Activated naive CD8-positive, alpha-beta T cell treated with anti-CD3 and anti-CD28 coated beads, Interleukin-2, amount 10 ng/mL, durations not matched to agents 7 days and 5 days (primary cell): ENCODE data around the gene MB. TPM values are rescaled to one million over a fixed set of nuclear protein-coding genes. Genes with fewer than 3 reads are reported as not detected.
A peak's percentile ranks its signal among the peaks of the same experiment; 100 is the strongest.
"Not testable (repeated sequence)": the region's sequence is repeated elsewhere in the genome, so short reads cannot be mapped to it uniquely, and the experiment has no call there.

Experiments used
- ATAC-seq: fragments of 150-1000 bp; cut with Tn5 transposase; one replicate; pipeline ENCODE4 v1.10.0; 2021; ENCODE audit warnings: low read depth, moderate library complexity
- POLR2A ChIA-PET: fragments of 350-600 bp; sonication (Branson Sonifier 250); formaldehyde crosslinking; loops from one replicate; lab custom pipeline; 2021; ENCODE audit warnings: antibody characterized with exemption; lab: Charles Lee
- DNase-seq: peaks from one replicate; pipeline ENCODE4 v3.0.0; 2021
- H3K27ac Mint-ChIP-seq: one replicate; pipeline ENCODE4 v1.8.0; 2022; ENCODE audit warnings: mild to moderate bottlenecking, mixed read lengths
- H3K27me3 Mint-ChIP-seq: one replicate; pipeline ENCODE4 v1.8.0; 2022; ENCODE audit warnings: mild to moderate bottlenecking, moderate library complexity, mixed read lengths
- H3K36me3 Mint-ChIP-seq: one replicate; pipeline ENCODE4 v1.8.0; 2021; ENCODE audit warnings: mild to moderate bottlenecking, mixed read lengths
- H3K4me1 Mint-ChIP-seq: one replicate; pipeline ENCODE4 v1.8.0; 2021; ENCODE audit warnings: mixed read lengths
- H3K4me3 Mint-ChIP-seq: one replicate; pipeline ENCODE4 v1.8.0; 2022; ENCODE audit warnings: mild to moderate bottlenecking, moderate library complexity, mixed read lengths
- H3K9me3 Mint-ChIP-seq: one replicate; pipeline ENCODE4 v1.8.0; 2021; ENCODE audit warnings: mixed read lengths
- total RNA-seq, 2 experiments: library from RNA; stranded (reverse); gene quantifications; one replicate each; pipeline ENCODE4 v1.2.3, GENCODE V29; 2021

The MB gene
- total RNA-seq, 2 experiments from 2014 or later = not detected

DNA sequence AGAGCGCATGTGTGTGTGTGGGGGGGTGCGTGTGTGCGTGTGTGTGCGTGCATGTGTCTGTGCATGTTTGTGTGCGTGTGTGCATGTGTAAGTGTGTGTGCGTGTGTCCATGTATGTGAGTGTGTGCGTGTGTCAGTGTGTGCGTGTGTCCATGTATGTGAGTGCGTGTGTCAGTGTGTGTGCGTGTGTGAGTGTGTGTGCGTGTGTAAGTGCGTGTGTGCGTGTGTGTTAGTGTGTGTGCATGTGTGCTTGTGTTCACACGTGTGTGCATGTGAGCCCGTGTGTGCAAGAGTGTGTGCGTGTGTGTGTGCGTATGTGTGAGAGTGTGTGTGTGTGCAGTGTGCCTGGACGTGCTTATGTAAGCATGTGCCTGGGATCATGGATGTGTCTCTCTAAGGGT lies 16.4 kb upstream of the MB start:
- Mint-ChIP-seq H3K4me3 (no peak overlapping the region), H3K36me3 (no peaks in the 10 kb centered on the region), H3K27me3 (no peaks in the 10 kb centered on the region), H3K4me1 (peaks cover 18% of the 10 kb centered on the region), H3K27ac (peak overlapping the region; percentile 53), H3K9me3 (peaks cover 3% of the 10 kb centered on the region)
- POLR2A ChIA-PET = no interaction called here
- ATAC-seq = no peak
- DNase-seq = no peak

DNA sequence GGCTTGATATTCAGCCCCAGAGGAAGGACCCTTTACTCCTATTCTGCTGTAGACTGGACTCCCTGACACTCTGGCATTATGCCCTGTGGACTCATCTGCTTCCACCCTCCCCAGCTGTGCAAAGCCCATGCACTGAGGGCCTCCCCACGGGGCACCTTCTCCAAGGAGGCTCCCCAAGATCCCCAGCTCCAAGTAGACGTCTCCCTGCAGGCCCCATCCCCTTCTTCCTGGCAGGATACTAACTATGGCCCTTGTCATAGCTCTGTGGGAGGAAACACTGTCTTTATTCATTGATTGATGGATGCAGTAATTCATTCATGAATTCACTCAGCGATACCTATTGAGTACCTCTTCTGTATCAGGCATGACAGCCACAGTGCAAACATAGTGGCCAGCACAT lies 15.8 kb upstream of the MB start:
- peaks cover 18% of the 10 kb centered on the region for H3K4me1 Mint-ChIP-seq
- peaks cover 3% of the 10 kb centered on the region for H3K9me3 Mint-ChIP-seq
- no peak overlapping the region for H3K4me3 Mint-ChIP-seq
- H3K36me3 Mint-ChIP-seq = no peaks in the 10 kb centered on the region
- H3K27me3 Mint-ChIP-seq = no peaks in the 10 kb centered on the region
- ATAC-seq (no peak), DNase-seq (peak; percentile 22)
- POLR2A ChIA-PET = no interaction called here
- no peak overlapping the region for H3K27ac Mint-ChIP-seq

DNA sequence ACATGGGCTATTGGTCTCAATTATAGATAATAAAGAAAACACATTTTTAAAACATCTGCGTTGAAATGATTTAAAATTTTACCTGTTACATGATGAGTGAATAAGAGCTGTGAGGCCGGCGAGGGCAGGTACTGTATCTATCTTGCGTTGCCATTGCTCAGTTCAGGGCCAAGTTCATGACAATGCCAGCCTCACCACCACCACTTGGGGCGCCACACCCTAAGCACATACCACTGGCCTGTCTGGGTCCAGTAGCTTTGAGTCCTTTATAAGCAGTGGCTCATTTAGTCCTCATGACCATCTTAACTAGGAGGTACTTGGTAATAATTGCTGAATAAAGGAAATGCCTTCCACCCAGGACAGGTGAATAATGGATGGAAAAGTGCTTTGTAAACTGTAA lies 14.5 kb upstream of the MB start:
- Mint-ChIP-seq H3K4me1 (peaks cover 23% of the 10 kb centered on the region), H3K27ac (no peak overlapping the region)
- POLR2A ChIA-PET = no interaction called here

DNA sequence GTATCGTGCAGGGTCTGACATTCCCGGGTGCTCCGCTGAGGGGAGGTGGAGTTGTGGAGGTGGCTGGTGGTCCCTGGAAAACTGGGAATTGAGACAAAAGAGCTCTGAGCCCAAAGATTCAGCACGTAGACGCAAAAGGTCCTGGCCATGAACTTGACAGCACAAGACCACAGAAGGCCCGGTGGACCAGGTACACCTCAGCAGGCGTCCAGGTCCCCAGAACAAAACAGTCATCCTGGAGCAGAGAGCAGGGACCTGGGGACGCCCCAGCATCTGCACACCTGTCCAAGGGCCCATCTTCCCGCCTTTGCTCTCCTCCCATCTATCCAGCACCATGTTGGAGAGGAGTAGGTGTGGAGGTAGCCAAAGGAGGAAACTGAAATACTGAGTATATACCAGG lies 13.8 kb upstream of the MB start:
- POLR2A ChIA-PET = interaction anchor here (1.9 kb wide), 1 partner anchor 17 kb away, joined by 7 read pairs; the partner anchor contains the start of gene APOL6
- DNase-seq (peak; percentile 20), ATAC-seq (no peak)
- H3K27me3 Mint-ChIP-seq = no peaks in the 10 kb centered on the region
- no peak overlapping the region for H3K27ac Mint-ChIP-seq
- no peaks in the 10 kb centered on the region for H3K36me3 Mint-ChIP-seq
- peaks cover 3% of the 10 kb centered on the region for H3K9me3 Mint-ChIP-seq
- no peak overlapping the region for H3K4me3 Mint-ChIP-seq
- peaks cover 23% of the 10 kb centered on the region for H3K4me1 Mint-ChIP-seq

More for the DNA sequence above, 14.5 kb upstream of the MB start:
- peaks cover 3% of the 10 kb centered on the region for H3K9me3 Mint-ChIP-seq
- no peak for ATAC-seq
- H3K36me3 Mint-ChIP-seq = no peaks in the 10 kb centered on the region
- DNase-seq = peak; percentile 41
- H3K27me3 Mint-ChIP-seq = no peaks in the 10 kb centered on the region
- H3K4me3 Mint-ChIP-seq = no peak overlapping the region

DNA sequence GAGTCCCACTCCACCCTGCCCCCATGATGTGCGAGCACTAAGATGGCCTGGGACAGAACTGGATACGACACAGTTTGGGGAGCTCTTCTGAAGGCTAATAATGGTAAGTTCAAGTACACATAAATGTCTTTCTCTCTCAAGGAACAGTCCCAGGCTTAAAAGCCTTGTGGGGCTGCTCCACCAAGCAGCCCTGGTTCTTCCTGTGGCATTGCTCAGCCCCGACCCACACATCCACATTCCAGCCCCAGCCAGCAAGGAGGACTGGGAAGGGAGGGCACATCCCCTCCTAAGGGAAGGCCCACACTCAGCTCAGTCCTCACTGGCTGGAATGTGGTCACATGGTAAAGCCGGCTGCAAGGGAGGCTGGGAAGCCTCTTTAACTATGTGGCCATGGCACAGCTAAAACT lies 13.3 kb upstream of the MB start:
- Mint-ChIP-seq H3K4me3 (no peak overlapping the region), H3K9me3 (peaks cover 3% of the 10 kb centered on the region), H3K27me3 (no peaks in the 10 kb centered on the region), H3K36me3 (no peaks in the 10 kb centered on the region), H3K27ac (no peak overlapping the region), H3K4me1 (peaks cover 23% of the 10 kb centered on the region)
- no peak for DNase-seq
- no peak for ATAC-seq
- POLR2A ChIA-PET = interaction anchor here (1.9 kb wide), 1 partner anchor 17 kb away, joined by 7 read pairs; the partner anchor contains the start of gene APOL6

DNA sequence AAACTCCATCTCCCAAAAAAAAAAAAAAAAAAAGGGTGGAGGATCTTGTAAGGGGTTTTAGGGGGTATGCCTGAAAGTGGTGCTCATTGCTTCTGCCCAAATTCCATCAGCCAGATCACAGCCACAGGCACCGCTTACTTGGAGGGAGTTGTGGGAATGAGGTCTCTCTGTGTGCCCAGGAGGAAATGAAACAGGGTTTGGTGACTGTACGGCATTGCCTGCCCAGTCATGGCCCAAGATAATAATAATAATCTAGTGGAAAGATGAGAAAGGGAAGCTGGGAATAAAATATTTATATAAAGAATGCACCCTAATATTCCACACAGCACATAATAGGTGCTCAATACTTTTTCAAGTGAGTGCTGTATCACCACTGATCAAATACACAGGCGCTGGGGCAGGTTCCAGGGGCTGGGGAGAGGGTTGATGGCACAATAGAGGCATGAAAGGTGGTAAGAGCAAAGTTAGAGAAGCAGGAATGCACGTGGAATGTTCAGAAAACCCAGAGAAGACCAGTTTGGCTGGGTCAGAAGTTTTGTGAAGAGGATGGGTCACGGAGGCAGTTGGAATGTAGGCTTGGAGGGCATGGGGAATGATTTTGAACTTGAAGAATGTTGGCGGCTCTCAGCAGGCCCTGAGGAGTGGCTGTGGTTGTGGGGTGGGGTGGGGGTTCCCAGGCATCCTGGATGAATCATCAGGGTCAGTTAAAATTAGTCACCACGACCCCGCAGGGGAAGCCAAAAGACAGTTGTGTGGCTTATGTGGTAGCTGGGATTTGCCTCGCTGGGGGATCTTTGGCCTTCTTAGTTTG lies 12.5 kb upstream of the MB start:
- Mint-ChIP-seq H3K9me3 (peaks cover 3% of the 10 kb centered on the region), H3K4me1 (peaks cover 23% of the 10 kb centered on the region), H3K4me3 (no peak overlapping the region), H3K27ac (peak overlapping the region; percentile 42), H3K27me3 (peaks cover 5% of the 10 kb centered on the region), H3K36me3 (no peaks in the 10 kb centered on the region)
- ATAC-seq (peak; percentile 37), DNase-seq (peak; percentile 50)
- POLR2A ChIA-PET = interaction anchor here (1.9 kb wide), 1 partner anchor 18 kb away, joined by 7 read pairs; the partner anchor contains the start of gene APOL6

DNA sequence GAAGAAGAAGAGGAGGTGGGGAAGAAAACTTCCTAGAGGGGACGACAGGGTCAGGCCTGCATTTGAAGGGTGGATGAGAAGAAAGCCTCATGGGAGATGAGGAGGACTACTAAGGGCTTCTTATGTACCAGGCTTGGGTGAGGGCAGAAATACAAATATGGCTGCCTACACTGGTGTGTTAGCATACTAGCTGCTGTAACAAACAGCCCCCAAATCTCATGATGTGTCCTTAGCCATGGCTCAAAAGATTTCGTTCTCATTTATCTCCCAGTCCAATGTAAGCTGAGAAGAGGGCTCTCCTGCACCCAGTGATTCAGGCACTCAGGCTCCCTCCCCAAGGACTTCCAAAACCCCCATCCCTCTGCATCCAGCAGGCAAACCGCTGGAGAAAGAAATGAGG lies 11.6 kb upstream of the MB start:
- POLR2A ChIA-PET = interaction anchor here (2.0 kb wide), 1 partner anchor 20 kb away, joined by 14 read pairs; the partner anchor contains the start of gene APOL6
- Mint-ChIP-seq H3K4me1 (peaks cover 18% of the 10 kb centered on the region), H3K4me3 (no peak overlapping the region), H3K27ac (no peak overlapping the region), H3K36me3 (no peaks in the 10 kb centered on the region), H3K9me3 (peaks cover 3% of the 10 kb centered on the region), H3K27me3 (peaks cover 8% of the 10 kb centered on the region)
- DNase-seq (no peak), ATAC-seq (no peak)

DNA sequence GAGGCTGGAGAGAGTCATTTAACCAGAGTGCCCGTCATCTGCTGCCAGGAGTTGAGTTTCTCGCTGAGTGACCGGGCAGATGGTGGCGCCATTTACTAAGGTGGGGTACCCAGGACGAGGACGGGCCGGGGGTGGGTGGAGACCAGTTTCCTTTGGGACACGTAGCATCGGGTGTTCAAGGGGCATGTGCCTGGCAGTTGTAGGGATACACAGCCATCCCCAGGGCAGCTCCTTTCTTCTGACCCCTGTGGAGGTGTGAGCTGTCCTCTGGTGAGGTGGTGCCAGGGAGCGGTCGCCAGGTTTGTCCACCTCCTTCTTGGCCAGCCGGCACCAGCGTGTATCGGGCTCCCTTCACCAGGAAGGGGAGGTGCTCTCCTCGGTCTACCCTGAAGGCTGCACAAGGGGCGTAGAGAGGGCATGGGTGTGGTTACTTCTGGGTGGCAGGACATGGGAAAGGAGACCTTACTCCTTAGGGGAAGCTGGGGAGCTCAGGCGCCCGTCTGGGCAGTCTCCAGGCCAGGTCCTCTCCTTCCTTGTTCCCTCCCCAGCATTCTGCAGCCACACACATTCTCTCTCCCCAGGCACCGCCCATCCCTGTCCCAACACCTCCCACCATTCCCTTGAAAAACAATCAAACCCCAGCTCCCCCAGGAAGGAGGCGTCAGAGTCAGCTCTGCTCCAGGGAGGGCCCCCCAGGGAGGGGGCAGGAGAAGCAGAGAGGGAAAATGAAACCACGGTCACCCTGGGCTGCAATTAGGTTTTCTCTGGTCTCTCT lies 10.3 kb upstream of the MB start:
- H3K9me3 Mint-ChIP-seq = no peaks in the 10 kb centered on the region
- DNase-seq = peak; percentile 65
- peak overlapping the region; percentile 84 for H3K4me3 Mint-ChIP-seq
- no peaks in the 10 kb centered on the region for H3K36me3 Mint-ChIP-seq
- peak; percentile 51 for ATAC-seq
- peaks cover 8% of the 10 kb centered on the region for H3K27me3 Mint-ChIP-seq
- POLR2A ChIA-PET = interaction anchor here (1.0 to 2.0 kb wide), 2 partner anchors 21 to 284 kb away, joined by 3 to 14 read pairs; partner anchors contain the start of gene APOL6
- peak overlapping the region; percentile 46 for H3K27ac Mint-ChIP-seq
- H3K4me1 Mint-ChIP-seq = peaks cover 16% of the 10 kb centered on the region

DNA sequence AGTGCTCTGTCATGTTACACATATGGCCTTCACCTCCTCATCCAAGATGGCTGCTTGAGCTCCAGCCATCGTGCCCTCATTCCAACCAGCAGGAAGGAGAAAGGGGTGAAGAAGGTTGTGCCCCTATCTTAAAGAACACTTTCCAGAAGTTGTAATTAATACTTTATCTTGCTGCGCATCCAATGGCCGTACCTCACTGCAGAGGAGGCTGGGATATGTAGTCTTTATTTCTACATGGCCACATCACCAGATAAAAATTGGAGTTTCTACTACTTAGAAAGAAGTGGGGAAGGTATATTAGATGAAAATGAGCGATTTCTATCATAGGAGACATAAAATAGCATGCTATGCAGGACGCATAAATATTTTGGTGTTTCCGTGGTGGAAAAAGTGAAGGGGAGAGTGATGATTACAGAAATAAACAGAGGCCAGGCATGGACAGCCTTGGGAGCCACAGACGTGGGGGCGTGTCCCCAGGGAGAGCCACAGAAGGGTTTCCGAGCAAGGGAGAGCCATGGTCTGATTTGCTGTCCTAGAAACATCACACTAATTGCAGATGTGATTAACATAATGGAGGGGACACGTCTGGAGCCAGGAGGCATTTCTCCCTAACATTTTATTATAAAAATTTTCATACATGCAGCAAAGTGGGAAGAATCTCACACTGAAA lies 8.8 kb upstream of the MB start:
- Mint-ChIP-seq H3K27ac (no peak overlapping the region), H3K4me3 (no peak overlapping the region), H3K27me3 (peaks cover 8% of the 10 kb centered on the region), H3K36me3 (no peaks in the 10 kb centered on the region), H3K9me3 (no peaks in the 10 kb centered on the region), H3K4me1 (peaks cover 16% of the 10 kb centered on the region)
- no peak for ATAC-seq
- no peak for DNase-seq
- POLR2A ChIA-PET = interaction anchor here (0.7 kb wide), 1 partner anchor 15 kb away, joined by 3 read pairs; no protein-coding TSS in a partner anchor

DNA sequence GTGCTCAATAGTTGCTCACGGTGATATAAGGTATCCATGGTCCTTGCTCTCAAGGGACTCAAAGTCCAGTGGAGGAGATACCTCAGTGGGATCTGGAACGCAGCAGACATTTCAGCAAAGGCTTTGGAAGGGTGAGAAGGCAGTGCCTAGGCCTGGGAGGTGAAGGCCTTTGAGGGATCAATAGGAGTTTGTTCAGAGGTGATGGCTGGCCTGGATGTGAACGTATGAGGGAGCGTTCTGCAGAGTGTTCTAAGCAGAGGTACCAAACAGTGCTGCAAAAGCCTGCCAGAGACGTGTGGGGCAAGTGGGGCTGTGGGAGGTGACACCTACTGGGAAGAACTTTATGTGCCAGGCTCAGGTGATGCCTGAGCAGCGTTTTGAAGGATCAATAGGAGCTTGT lies 7.4 kb upstream of the MB start:
- POLR2A ChIA-PET = no interaction called here
- Mint-ChIP-seq H3K36me3 (no peaks in the 10 kb centered on the region), H3K4me3 (no peak overlapping the region), H3K9me3 (no peaks in the 10 kb centered on the region), H3K4me1 (peaks cover 12% of the 10 kb centered on the region), H3K27me3 (peaks cover 9% of the 10 kb centered on the region), H3K27ac (no peak overlapping the region)
- DNase-seq (no peak), ATAC-seq (no peak)

DNA sequence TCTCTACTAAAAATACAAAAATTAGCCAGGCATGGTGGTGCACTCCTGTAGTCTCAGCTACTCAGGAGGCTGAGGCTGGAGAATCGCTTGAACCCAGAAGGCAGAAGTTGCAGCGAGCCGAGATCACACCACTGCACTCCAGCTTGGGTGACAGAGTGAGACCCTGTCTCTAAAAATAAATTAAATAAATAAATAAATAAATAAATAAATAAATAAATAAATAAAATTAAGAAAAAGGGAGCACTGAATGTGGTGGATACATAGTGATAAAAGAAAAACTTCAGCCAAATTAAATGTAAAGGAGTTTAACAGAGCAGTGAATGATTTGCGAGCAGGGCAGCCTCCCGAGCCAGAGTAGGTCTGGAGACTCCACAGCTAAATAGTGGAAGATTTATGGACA lies 6.8 kb upstream of the MB start:
- ATAC-seq = not testable (repeated sequence)

DNA sequence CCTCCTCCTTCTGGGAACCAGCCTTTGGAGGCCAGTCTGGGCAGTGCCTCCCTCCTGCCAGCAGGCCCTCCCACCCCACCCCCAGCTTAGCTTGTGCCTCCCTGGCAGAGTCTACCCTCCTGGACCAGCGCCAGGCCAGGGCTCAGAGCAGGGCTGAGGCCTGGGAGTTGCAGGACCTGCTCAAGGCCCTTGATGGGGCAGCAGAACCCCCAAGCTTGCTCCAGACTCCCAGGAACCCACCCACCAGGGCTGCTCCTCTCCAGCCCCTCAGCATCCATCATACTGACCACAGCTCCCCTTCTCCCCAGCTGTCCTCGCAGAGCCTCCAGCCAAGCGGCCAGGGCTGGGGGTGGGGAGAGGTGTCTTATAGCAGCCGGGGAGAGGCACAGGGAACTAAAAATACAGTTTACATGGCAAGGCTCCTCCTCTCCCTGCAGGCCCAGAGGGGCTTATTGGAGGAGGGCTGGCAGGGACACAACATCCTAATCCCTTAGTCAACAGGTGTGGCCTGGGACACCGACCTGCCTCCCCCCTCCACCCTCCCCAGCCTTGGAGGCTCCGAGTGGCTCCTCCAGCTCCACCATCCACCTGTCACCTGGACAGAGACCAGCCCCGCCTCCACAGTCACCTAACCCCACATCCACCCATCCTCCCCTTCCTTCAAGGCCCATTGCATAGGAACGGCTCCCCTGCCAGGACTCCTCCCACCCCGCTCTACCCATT lies 5.2 kb upstream of the MB start:
- DNase-seq (no peak), ATAC-seq (no peak)
- Mint-ChIP-seq H3K36me3 (no peaks in the 10 kb centered on the region), H3K27ac (no peak overlapping the region), H3K4me3 (no peak overlapping the region), H3K27me3 (peaks cover 9% of the 10 kb centered on the region), H3K4me1 (peaks cover 5% of the 10 kb centered on the region), H3K9me3 (no peaks in the 10 kb centered on the region)
- POLR2A ChIA-PET = no interaction called here

More for the DNA sequence above, 6.8 kb upstream of the MB start:
- H3K27ac Mint-ChIP-seq, POLR2A ChIA-PET, H3K9me3 Mint-ChIP-seq, H3K36me3 Mint-ChIP-seq, H3K4me1 Mint-ChIP-seq, DNase-seq, H3K27me3 Mint-ChIP-seq, H3K4me3 Mint-ChIP-seq: not testable (repeated sequence)
